ENCODE measurements around the gene CHCHD6.

- no peak for TF ChIP-seq POLR2A (IDR thresholded peaks at IDR 0.05)
- no peak for TF ChIP-seq CTCF (IDR thresholded peaks at IDR 0.05)
Observed at GRCh38 chr3:126908752-126909275, 204.8 kb downstream of the CHCHD6 start.
